ENCODE data around the gene CADM4. TPM values are rescaled to one million over a fixed set of nuclear protein-coding genes. Genes with fewer than 3 reads are reported as not detected.
A peak's percentile ranks its signal among the peaks of the same experiment; 100 is the strongest.

Gene CADM4
- total and polyA plus RNA-seq, 9 of the 15 experiments (the other 6 are each of a cell fraction or from before 2014, with no cell fraction given), result 0.03 to 4.6 (median 1.3) TPM

- TF ChIP-seq RBM17 (IDR thresholded peaks at IDR 0.05; ENCODE audit: borderline replicate concordance, low read depth, low read length), result no peak
- TF ChIP-seq ZBED1 (IDR thresholded peaks at IDR 0.05), result no peak
- no peak for TF ChIP-seq CHD4 (IDR thresholded peaks at IDR 0.05; ENCODE audit: insufficient read depth, insufficient replicate concordance, low read depth, low read length, poor library complexity, severe bottlenecking)
- no peak for TF ChIP-seq IRF2 (CRISPR knock-in tag; IDR thresholded peaks at IDR 0.05)
- TF ChIP-seq ZHX1 (conservative IDR thresholded peaks at IDR 0.05; ENCODE audit: low read length), result no peak
- TF ChIP-seq MCM5 (IDR thresholded peaks at IDR 0.05; ENCODE audit: low read depth), result no peak
- TF ChIP-seq ZNF324 (CRISPR knock-in tag; IDR thresholded peaks at IDR 0.05), result no peak
- TF ChIP-seq SLC30A9 (CRISPR knock-in tag; IDR thresholded peaks at IDR 0.05), result no peak
- no peak for TF ChIP-seq DLX4 (CRISPR knock-in tag; IDR thresholded peaks at IDR 0.05)
- peak; percentile 49; the same call in 1 of the 2 replicates for TF ChIP-seq EP300 (IDR thresholded peaks at IDR 0.05; ENCODE audit: low read length)
- no peak for TF ChIP-seq MAX (CRISPR knock-in tag; IDR thresholded peaks at IDR 0.05)
- TF ChIP-seq MEF2A (IDR thresholded peaks at IDR 0.05; ENCODE audit: control insufficient read depth, low read depth, low read length), result no peak
- 0 out of 2 replicates have a peak, but pooled peaks have one; percentile 23 for TF ChIP-seq LCOR (CRISPR knock-in tag; IDR thresholded peaks at IDR 0.05)
- TF ChIP-seq ZNF384 (IDR thresholded peaks at IDR 0.05; ENCODE audit: low read depth, low read length), result peak; percentile 61; the same call in 1 of the 2 replicates
- 0 out of 2 replicates have a peak, but pooled peaks have one; percentile 35 for TF ChIP-seq ELF1 (tag; IDR thresholded peaks at IDR 0.05)
- TF ChIP-seq NCOA2 (IDR thresholded peaks at IDR 0.05; ENCODE audit: partially characterized antibody in 2 of 2), result no peak
- no peak for TF ChIP-seq CCNT2 (IDR thresholded peaks at IDR 0.05; ENCODE audit: borderline replicate concordance, extremely low read depth, insufficient read length, low read depth, low read length)
- no peak for TF ChIP-seq POLR2AphosphoS5 (IDR thresholded peaks at IDR 0.05; ENCODE audit: control insufficient read depth, insufficient read depth, low read depth, low read length)
- no peak for TF ChIP-seq RAD51 (IDR thresholded peaks at IDR 0.05; ENCODE audit: borderline replicate concordance, low read depth)
- no peak for TF ChIP-seq CREBBP (IDR thresholded peaks at IDR 0.05; ENCODE audit: low read depth, low read length)
- TF ChIP-seq SNAPC5 (CRISPR knock-in tag; IDR thresholded peaks at IDR 0.05), result no peak
- no peak for TF ChIP-seq EWSR1 (IDR thresholded peaks at IDR 0.05; ENCODE audit: borderline replicate concordance, low read depth, partially characterized antibody)
- peak; percentile 56 for TF ChIP-seq CBFA2T2 (conservative IDR thresholded peaks at IDR 0.05)
- no peak for TF ChIP-seq NFE2L1 (tag; IDR thresholded peaks at IDR 0.05; ENCODE audit: borderline replicate concordance, low read depth)
- peak; percentile 88 for TF ChIP-seq BCOR (IDR thresholded peaks at IDR 0.05)
Measured at GRCh38 chr19:43620061-43621001, 19.3 kb downstream of the CADM4 start (continued).
